ENCODE measurements around the gene SEC14L2. TPM values are rescaled to one million over a fixed set of nuclear protein-coding genes. Genes with fewer than 3 reads are reported as not detected.

Gene SEC14L2
- 1 to 10 TPM; 5.2 to 6.7 TPM for total RNA-seq

GRCh38 chr22:30396871-30397655, at the start of gene SEC14L2:
TSS of gene SEC14L2 (plus strand) at chr22:30397018. CDS start at chr22:30397117, 99 bp downstream.

GRCh38 chr22:30356449-30357235, 40.2 kb upstream of the SEC14L2 start, which contains the start of the genes CCDC157 and SF3A1:
TSS of gene CCDC157 (plus strand) at chr22:30357007. CDS start at chr22:30366001, 8,994 bp downstream.
TSS of gene SF3A1 (minus strand) at chr22:30356894. CDS start at chr22:30356792, 102 bp downstream.

DNA sequence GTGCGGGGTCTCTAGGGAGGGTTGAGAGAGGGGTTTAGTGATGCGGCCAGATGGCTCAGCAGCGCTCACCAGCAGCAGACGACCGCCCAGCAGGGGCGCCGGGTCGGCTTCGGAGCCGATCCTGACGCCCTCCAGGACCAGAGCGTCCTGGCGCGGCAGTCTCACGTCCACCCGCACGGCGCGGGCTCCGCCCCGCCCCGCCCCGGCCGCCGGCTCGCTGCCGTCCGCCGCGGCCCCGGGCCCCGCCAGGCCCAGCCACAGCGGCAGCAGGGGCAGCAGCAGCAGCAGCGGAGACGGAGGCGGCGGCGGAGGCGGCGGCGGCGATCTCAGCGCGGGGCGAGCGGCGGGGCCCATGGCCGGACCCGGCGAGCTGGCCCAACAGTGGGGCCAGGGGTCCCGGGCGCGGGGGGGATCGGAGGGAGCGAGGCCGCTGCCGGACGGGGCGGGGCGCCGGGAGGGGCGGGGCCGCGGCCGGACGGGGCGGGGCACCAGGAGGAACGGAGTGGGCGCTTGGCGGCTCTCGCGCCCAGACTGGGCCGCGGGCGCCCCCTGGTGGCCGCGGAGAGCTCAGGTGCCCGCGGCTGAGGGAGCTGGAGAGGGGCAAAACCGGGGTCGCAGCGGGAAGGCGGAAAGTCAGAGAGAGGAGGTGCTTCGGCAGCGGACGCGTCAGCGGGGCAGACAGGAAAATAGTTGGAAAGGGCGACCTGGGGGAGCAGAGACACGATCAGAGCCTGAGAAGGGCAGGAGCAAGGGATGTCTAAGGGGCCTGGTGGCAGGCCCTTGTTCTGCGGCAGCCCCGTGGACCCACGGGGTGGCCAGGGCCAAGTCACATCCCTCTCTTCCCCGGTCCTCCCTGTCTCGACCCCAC, 9.6 kb upstream of the SEC14L2 start, which contains the start of gene RNF215:
Gene RNF215 (minus strand): TSS at position 452 of the 868 bp plus-strand sequence. CDS start 98 bp downstream, at position 354.

DNA sequence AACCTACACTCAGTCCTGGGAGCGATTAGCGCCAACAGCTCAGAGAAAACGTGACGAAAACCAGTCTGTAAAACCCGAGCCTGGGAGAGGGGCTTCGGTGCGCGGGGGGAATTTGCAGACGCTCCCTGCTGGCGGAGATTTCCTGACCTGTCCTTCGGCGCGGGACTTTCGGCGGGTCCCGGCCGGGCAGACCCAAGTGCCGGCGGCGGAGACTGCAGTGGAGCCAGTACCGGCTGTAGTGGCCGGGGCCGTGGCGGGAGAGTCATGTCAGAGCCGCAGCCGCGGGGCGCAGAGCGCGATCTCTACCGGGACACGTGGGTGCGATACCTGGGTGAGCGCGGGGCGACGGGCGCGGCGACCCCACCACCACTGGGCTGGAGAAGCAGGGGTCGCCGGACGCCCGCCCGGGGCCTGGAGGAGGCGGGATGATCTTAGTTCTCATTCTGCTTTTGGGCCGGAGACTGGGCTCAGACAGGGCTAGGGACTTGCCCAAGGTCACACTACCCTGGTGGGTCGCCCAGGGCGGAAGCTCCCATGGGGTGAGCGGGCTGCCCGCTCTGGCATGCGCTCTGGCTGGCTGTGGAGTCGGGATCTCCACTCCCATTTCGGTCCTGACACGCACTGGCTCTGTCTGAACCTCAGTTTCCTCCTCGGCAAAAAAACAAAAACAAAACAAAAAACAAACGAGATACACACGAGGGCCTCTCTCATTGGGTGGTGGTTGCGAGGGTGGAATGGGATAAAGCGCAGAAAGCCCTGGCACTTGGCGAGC, 29.0 kb downstream of the SEC14L2 start, which contains the start of gene MTFP1:
Gene MTFP1 (plus strand): TSS at position 153 of the 772 bp plus-strand sequence. CDS start 112 bp downstream, at position 265.

GRCh38 chr22:30471616-30472318, 74.9 kb downstream of the SEC14L2 start, which contains the start of gene SEC14L3:
TSS of gene SEC14L3 (minus strand) at chr22:30472017. CDS start at chr22:30471958, 59 bp downstream.

Small RNA genes lying within 50 kb of the gene (small RNA-seq; reads per million reads assigned to genes)
- 0 reads per million in 2 donors for gene AC004832.3
- gene RNU6-564P = 0 reads per million in 2 donors

Other genes with a start within 250 kb of the SEC14L2 start
- gene LIF, start 150.3 kb upstream of the SEC14L2 start, total RNA-seq = 1 to 10 TPM in 1 of 2 donors, not detected in 1; 1.4 TPM
- not detected for gene OSM, start 130.2 kb upstream of the SEC14L2 start, total RNA-seq
- 1 to 10 TPM in 1 of 2 donors, under 1 TPM in 1; 1.00 to 1.0 TPM for gene CASTOR1, start 107.5 kb upstream of the SEC14L2 start, total RNA-seq
- 10 to 100 TPM; 31.0 to 31.6 TPM for gene TBC1D10A, start 70.1 kb upstream of the SEC14L2 start, total RNA-seq
- 10 to 100 TPM; 28.2 to 50.0 TPM for gene SF3A1, start 40.1 kb upstream of the SEC14L2 start, total RNA-seq
- gene CCDC157, start 40.0 kb upstream of the SEC14L2 start, total RNA-seq = 1 to 10 TPM; 2.3 to 3.4 TPM
- gene RNF215, start 9.6 kb upstream of the SEC14L2 start, total RNA-seq = 1 to 10 TPM; 8.3 to 9.3 TPM
- 10 to 100 TPM; 14.8 to 38.0 TPM for gene MTFP1, start 28.8 kb downstream of the SEC14L2 start, total RNA-seq
- gene SEC14L3, start 75.0 kb downstream of the SEC14L2 start, total RNA-seq = not detected
- under 1 TPM; under 0.01 to 0.33 TPM for gene SEC14L4, start 108.7 kb downstream of the SEC14L2 start, total RNA-seq
- gene SEC14L6, start 149.7 kb downstream of the SEC14L2 start, total RNA-seq = under 1 TPM in 1 of 2 donors, not detected in 1; 0.34 TPM
- under 1 TPM in 1 of 2 donors, not detected in 1; 0.34 TPM for gene GAL3ST1, start 177.6 kb downstream of the SEC14L2 start, total RNA-seq
- gene PES1, start 194.9 kb downstream of the SEC14L2 start, total RNA-seq = 100 to 1,000 TPM in 1 of 2 donors, 10 to 100 TPM in 1; 53.0 to 117 TPM
- 10 to 100 TPM; 17.0 to 23.4 TPM for gene TCN2, start 210.2 kb downstream of the SEC14L2 start, total RNA-seq
- 1 to 10 TPM; 2.8 to 6.7 TPM for gene SLC35E4, start 238.8 kb downstream of the SEC14L2 start, total RNA-seq

All from melanocyte of skin (primary cell).